NCI-H2107 (cell line): ENCODE measurements around the gene CSK.
"Not testable (repeated sequence)": the region's sequence is repeated elsewhere in the genome, so short reads cannot be mapped to it uniquely, and the experiment has no call there.

Experiments
- DNase-seq: peaks from one replicate; lab custom pipeline; 2025; lab: John Stamatoyannopoulos, UW

The CSK gene

GRCh38 chr15:74781431-74782258, at the start of gene CSK:
TSS of gene CSK (plus strand) at chr15:74782080. CDS start at chr15:74798298, 16,218 bp downstream.
- no peak for DNase-seq

GRCh38 chr15:74732846-74733245, 49.0 kb upstream of the CSK start:
- DNase-seq, result no peak

- DNase-seq, result no peak
Observed at GRCh38 chr15:74733269-74733668, 48.6 kb upstream of the CSK start.

GRCh38 chr15:74735305-74735704, 46.6 kb upstream of the CSK start:
- no peak for DNase-seq

- not testable (repeated sequence) for DNase-seq
Observed at GRCh38 chr15:74738239-74738638, 43.6 kb upstream of the CSK start.

DNA sequence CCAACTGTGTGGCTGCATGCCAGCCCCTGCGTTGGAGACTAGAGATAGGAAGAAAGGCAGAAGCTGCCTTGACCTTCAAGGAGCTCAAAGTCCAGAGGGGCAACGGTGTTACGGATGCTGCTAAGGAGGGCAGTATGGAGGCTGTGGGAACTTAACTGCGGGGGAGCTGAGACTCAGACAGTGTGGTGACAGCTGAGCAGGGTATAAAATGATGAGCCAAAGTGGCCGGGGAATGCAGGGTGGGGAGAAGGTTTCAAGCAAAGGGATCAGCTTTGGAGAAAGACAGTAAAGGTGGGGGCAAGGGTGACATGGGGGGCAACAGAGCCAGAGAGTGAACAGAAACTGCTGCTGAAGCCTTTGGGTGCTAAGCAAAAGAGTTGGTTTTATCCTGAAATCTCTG, 39.5 kb upstream of the CSK start:
- DNase-seq, result no peak

DNA sequence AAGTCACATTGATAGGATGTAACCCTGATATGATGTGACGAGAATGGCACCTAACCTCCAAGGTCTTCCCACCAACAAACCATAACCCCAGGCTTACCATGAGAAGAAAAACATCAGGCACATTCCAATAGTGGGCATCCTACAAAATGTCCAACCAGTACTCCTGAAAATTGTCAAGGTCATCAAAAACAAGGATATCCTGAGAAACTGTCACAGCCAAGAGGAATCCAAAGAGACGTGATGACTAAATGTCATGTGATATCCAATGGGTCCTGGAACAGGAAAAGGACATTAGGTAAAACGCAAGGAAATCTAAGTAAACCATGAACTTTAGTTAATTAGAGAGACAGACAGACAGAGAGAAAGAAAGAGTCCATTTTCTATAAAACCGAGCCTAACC, 35.5 kb upstream of the CSK start:
- DNase-seq, result no peak

DNA sequence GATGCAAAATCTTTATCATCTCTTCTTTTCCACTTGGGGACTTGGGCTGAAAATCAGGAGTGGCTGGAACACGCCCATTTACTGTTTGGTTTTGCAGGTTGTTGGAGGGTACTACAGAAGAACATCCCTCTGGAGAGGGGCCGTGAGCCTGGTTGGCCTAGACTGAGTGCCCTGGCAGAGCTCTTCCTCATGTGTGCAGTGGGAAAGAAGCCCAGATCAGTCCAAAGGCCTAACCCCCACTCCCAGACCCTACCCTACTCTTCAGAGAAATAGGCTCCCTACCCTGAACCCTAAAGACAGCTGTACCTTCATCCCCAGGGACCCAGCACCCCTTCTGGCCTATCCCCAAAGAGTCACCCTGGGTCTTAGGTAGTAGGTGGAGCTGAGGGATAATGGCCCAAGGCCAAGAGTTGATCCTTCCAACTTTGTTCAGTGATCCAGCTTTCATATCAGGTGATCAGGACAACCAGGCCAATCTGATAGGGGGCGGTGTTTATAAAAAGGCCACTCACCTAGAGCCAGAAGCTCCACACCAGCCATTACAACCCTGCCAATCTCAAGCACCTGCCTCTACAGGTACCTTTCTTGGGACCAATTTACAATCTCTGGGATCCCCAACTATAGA, 33.4 kb upstream of the CSK start, which contains the start of gene CYP1A2:
Gene CYP1A2, plus strand, starts transcription at position 524 of the 625 bp plus-strand sequence. CDS start 894 bp downstream, outside the sequence.
- DNase-seq, result no peak

DNA sequence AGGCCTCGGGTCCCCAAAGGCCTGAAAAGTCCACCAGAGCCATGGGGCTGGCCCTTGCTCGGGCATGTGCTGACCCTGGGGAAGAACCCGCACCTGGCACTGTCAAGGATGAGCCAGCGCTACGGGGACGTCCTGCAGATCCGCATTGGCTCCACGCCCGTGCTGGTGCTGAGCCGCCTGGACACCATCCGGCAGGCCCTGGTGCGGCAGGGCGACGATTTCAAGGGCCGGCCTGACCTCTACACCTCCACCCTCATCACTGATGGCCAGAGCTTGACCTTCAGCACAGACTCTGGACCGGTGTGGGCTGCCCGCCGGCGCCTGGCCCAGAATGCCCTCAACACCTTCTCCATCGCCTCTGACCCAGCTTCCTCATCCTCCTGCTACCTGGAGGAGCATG, 32.0 kb upstream of the CSK start:
- no peak for DNase-seq

GRCh38 chr15:74750751-74751150, 31.1 kb upstream of the CSK start:
- no peak for DNase-seq

DNA sequence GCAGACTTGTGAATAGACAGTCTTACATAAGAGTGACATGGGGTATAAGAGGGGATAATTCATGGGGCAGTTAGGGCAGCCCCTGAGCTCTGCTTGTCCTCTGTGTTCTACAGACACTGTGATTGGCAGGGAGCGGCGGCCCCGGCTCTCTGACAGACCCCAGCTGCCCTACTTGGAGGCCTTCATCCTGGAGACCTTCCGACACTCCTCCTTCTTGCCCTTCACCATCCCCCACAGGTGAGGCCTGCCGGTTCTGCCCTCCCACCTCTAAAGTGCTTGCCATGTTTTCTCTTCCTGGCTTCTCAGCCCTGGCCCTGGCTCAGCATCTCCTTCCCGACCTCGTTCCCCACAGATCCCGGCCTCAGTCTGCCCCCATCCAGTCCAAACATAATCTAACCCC, 29.9 kb upstream of the CSK start:
- no peak for DNase-seq

DNA sequence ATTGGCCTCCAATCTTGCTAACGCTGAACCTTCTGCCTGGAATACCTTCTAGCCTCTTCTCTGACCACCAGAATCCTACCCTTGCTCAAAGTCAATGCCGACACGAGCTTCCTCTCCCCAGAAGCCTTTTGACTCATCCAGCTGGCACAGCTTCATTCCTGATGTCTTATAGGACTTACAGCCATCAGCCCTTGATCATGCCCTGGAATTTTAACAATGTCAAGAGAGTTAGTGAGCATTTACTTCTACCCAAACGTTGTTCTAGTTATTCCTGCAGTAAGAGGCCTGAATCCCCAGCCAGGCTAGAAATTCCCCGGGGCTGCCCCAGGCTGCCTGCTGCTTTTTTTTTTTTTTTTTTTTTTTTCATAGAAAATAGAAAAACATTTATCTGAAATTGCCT, 29.3 kb upstream of the CSK start:
- DNase-seq, result no peak

DNA sequence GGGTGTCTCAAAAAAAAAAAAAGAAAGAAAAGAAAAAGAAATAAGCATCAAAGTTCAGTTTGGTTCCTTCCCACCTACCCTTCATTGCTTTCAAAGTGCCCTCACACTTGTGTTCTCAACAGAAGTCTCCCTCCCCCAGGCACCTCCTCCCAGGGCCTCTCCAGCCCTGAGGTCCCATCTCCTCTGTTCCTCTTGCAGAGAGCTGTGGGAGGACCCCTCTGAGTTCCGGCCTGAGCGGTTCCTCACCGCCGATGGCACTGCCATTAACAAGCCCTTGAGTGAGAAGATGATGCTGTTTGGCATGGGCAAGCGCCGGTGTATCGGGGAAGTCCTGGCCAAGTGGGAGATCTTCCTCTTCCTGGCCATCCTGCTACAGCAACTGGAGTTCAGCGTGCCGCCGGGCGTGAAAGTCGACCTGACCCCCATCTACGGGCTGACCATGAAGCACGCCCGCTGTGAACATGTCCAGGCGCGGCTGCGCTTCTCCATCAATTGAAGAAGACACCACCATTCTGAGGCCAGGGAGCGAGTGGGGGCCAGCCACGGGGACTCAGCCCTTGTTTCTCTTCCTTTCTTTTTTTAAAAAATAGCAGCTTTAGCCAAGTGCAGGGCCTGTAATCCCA, 27.2 kb upstream of the CSK start:
- no peak for DNase-seq

- no peak for DNase-seq
Observed at GRCh38 chr15:74758736-74759135, 23.1 kb upstream of the CSK start.

DNA sequence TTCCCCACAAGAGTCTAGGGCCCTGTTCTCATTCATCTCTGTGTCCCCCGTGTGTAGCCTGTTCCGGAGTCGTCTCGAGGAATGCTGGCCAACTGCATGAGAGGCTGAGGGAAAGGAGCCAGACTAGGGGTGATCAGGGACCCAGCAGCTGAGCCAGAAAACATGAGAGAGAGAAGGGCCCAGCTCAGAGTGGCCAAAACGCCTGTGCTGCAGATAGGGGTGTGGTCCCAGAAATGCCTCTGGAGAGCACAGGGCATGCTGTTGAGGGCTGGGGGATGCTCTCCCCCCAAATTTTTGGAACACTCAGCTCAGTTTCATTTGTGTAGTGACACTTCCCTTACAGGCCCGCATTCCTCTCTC, 19.1 kb upstream of the CSK start:
- DNase-seq, result no peak

DNA sequence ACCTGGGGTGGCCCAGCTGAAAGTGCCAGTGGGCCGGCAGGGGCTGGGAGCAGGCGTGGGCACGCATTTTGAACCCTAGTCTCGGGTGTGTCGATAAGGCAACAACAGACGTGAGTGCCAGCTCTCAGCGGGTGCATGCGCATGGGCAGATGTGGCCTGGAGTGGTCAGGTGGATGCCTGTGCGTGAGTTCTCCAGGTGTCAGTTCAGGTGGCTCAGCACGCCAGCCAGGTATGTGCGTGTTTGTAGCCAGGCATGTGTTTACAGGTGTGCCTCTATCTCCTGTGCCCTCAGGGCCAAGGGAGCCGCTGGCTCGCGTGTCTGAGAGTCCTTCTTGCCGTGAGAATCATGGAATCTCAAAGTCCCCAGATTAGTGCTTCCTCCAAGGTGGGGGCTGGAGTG, 18.5 kb upstream of the CSK start:
- no peak for DNase-seq

- no peak for DNase-seq
Observed at GRCh38 chr15:74767167-74768098, 14.4 kb upstream of the CSK start.

GRCh38 chr15:74768099-74768770, 13.6 kb upstream of the CSK start:
- no peak for DNase-seq

GRCh38 chr15:74768771-74769342, 13.0 kb upstream of the CSK start:
- DNase-seq, result no peak

GRCh38 chr15:74769463-74770025, 12.3 kb upstream of the CSK start:
- no peak for DNase-seq
